Lung (tissue), 12 donors: ENCODE data around the gene IQCM. TPM values are rescaled to one million over a fixed set of nuclear protein-coding genes. Genes with fewer than 3 reads are reported as not detected.
"Not testable (repeated sequence)": the region's sequence is repeated elsewhere in the genome, so short reads cannot be mapped to it uniquely, and the experiment has no call there.

Source experiments
- ATAC-seq: fragments of 200-7000 bp; cut with Tn5 transposase; one replicate; pipeline ENCODE4 v1.9.1; 2020; ENCODE audit warnings: moderate number of reproducible peaks; ENCODE audit not compliant: insufficient read depth, low FRiP score
- DNase-seq, 3 donors: peaks; one replicate each; pipeline ENCODE4 v3.0.0-alpha.2; 2013 to 2017
- H3K27ac ChIP-seq, 2 donors: one replicate each; pipeline ENCODE4 v1.5.1; 2013; ENCODE audit warnings: mild to moderate bottlenecking in 2 of 2, moderate library complexity in 2 of 2, control low read depth in 1 of 2, inconsistent platforms in 1 of 2, low read depth in 1 of 2, low read length in 1 of 2
- H3K27me3 ChIP-seq, 3 donors: one replicate each; pipeline ENCODE4 v1.5.1; 2013; ENCODE audit warnings: low read length in 2 of 3; ENCODE audit not compliant: control insufficient read depth in 3 of 3, insufficient read depth in 3 of 3
- H3K36me3 ChIP-seq, 4 donors: one replicate each; pipeline ENCODE4 v1.5.1; 2013; ENCODE audit warnings: low read length in 4 of 4, mild to moderate bottlenecking in 1 of 4, moderate library complexity in 1 of 4; ENCODE audit not compliant: control insufficient read depth in 4 of 4, insufficient read depth in 4 of 4
- H3K4me1 ChIP-seq, 5 donors: one replicate each; pipeline ENCODE4 v1.5.1; 2013; ENCODE audit warnings: low read length in 5 of 5, mild to moderate bottlenecking in 2 of 5, moderate library complexity in 1 of 5; ENCODE audit not compliant: control insufficient read depth in 5 of 5, insufficient read depth in 5 of 5
- H3K4me3 ChIP-seq: one replicate; pipeline ENCODE4 v1.5.1; 2013; ENCODE audit warnings: mild to moderate bottlenecking, control low read depth, moderate library complexity
- H3K9ac ChIP-seq, 2 donors: one replicate each; pipeline ENCODE4 v1.5.1; 2013; ENCODE audit warnings: low read length in 2 of 2, control low read depth in 1 of 2; ENCODE audit not compliant: insufficient read depth in 1 of 2
- H3K9me3 ChIP-seq, 4 donors: one replicate each; pipeline ENCODE4 v1.5.1; 2013; ENCODE audit warnings: low read length in 3 of 4, mild to moderate bottlenecking in 1 of 4, moderate library complexity in 1 of 4; ENCODE audit not compliant: control insufficient read depth in 4 of 4, insufficient read depth in 3 of 4
- CTCF ChIP-seq: IDR thresholded peaks from 2 replicates; pipeline ENCODE4 v1.5.1; 2012; ENCODE audit warnings: mild to moderate bottlenecking; ENCODE audit errors: control extremely low read depth, extremely low read depth
- WGBS, 2 donors: extraction: QIAGEN DNeasy Blood & Tissue Kit; methylation state at CpG; one replicate each; pipeline ENCODE4 v1.1.7; 2013; 5-methylcytosine and 5-hydroxymethylcytosine counted together
- polyA plus RNA-seq, 2 donors: library from polyadenylated mRNA; stranded (reverse); fragments of 200-250 nt; gene quantifications; one replicate each; pipeline ENCODE4 v1.2.1, GENCODE V29; 2013
- total RNA-seq, 2 donors: library from RNA; depleted of rRNA in 1 of 2; stranded (reverse); fragments of >200 nt in 1 of 2; gene quantifications; one replicate each; pipeline ENCODE4 v1.2.1, GENCODE V29; 2014 to 2021
- donor health status: control.
- donor health status: control.
- donor health status: Bipolar disorder and iron deficiency.
- donor health status: healthy.
- donor health status: DM: yes; HTN: yes; CAD: no.

Gene IQCM
- total and polyA plus RNA-seq, 4 donors = not detected

- WGBS, 2 donors = 84 to 94% methylated on average over 2 of the region's 2 CpGs
- H3K36me3 ChIP-seq = no peaks in the 10 kb centered on the region
- H3K4me3 ChIP-seq = no peak overlapping the region
- no peaks in the 10 kb centered on the region for H3K4me1 ChIP-seq
- no peaks in the 10 kb centered on the region for H3K9me3 ChIP-seq
- no peak overlapping the region for H3K9ac ChIP-seq
- no peak for ATAC-seq
- no peaks in the 10 kb centered on the region for H3K27me3 ChIP-seq
- no peak for TF ChIP-seq CTCF
- no peak for DNase-seq
- H3K27ac ChIP-seq = no peak overlapping the region
Observed at GRCh38 chr4:149511558-149512298, 303.9 kb downstream of the IQCM start.

DNA sequence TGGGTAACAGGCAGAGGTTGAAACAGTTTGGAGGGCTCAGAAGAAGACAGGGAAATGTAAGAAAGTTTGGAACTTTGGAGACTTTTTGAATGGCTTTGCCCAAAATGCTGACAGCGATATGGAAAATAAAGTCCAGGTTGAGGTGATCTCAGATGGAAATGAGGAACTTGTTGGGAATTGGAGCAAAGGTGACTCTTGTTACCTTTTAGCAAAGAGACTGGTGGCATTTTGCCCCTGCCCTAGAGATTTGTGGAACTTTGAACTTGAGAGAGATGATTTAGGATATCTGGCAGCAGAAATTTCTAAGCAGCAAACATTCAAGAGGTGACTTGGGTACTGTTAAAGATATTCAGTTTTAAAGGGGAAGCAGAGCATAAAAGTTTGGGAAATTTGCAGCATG is 308.3 kb downstream of the IQCM start:
- not testable (repeated sequence) for H3K36me3 ChIP-seq, H3K9ac ChIP-seq, DNase-seq, ATAC-seq, H3K4me1 ChIP-seq, H3K27ac ChIP-seq, H3K9me3 ChIP-seq, H3K27me3 ChIP-seq, H3K4me3 ChIP-seq
- WGBS, 2 donors = 96 to 100% methylated on average over 1 of the region's 1 CpG

DNA sequence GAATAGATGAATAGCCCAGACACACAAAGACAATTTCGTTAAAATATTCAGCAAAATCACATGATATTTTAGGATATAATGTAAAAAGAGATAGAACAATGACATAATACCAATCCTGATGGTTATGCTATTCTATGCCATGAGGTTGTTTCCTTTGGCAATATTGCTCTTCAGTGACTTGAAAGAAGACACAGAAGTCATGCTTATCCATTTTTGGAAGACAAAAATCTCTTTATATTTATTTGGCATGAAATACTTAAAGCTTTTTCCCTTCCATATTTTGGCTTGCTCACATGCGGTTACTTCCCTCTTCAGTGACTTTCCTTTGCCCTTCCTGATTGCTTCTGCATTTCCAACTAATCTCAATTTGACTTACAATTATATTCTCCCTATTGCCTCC is 314.8 kb downstream of the IQCM start:
- TF ChIP-seq CTCF = no peak
- Histone ChIP-seq H3K4me3 (no peak overlapping the region), H3K36me3 (no peaks in the 10 kb centered on the region), H3K4me1 (no peaks in the 10 kb centered on the region), H3K27me3 (no peaks in the 10 kb centered on the region), H3K27ac (no peak overlapping the region), H3K9me3 (no peaks in the 10 kb centered on the region), H3K9ac (no peak overlapping the region)
- 79 to 84% methylated on average over 2 of the region's 2 CpGs for WGBS, 2 donors
- no peak for ATAC-seq
- DNase-seq = no peak

- WGBS, 2 donors = 84 to 85% methylated on average over 2 of the region's 2 CpGs
- Histone ChIP-seq H3K27me3 (no peaks in the 10 kb centered on the region), H3K36me3 (no peaks in the 10 kb centered on the region), H3K4me3 (no peak overlapping the region), H3K4me1 (no peaks in the 10 kb centered on the region), H3K27ac (no peak overlapping the region), H3K9ac (no peak overlapping the region), H3K9me3 (no peaks in the 10 kb centered on the region)
- ATAC-seq = no peak
- no peak for DNase-seq
- TF ChIP-seq CTCF = no peak
Observed at GRCh38 chr4:149499726-149500125, 315.9 kb downstream of the IQCM start.
